ENCODE data around the gene LTB4R2. TPM values are rescaled to one million over a fixed set of nuclear protein-coding genes. Genes with fewer than 3 reads are reported as not detected.
"Not testable (repeated sequence)": the region's sequence is repeated elsewhere in the genome, so short reads cannot be mapped to it uniquely, and the experiment has no call there.

LTB4R2 gene
- total RNA-seq, 6 experiments from 2014 or later = 1.8 to 5.8 (median 3.5) TPM

- no peak for DNase-seq
- H3K4me1 ChIP-seq = no peaks in the 10 kb centered on the region
- TF ChIP-seq CTCF (IDR thresholded peaks at IDR 0.05) (no peak), POLR2A (IDR thresholded peaks at IDR 0.05) (no peak)
- no peaks in the 10 kb centered on the region for H3K36me3 ChIP-seq
- intact Hi-C loops (cut with DNase I) = no loop called here
- no peak overlapping the region for H3K4me3 ChIP-seq
- H3K27me3 ChIP-seq = no peaks in the 10 kb centered on the region
- no peak for ATAC-seq
- 63% methylated on average over 4 of the region's 6 CpGs for WGBS (ENCODE audit: insufficient coverage, low coverage, low lambda C conversion rate, missing lambda C conversion rate)
- no peak overlapping the region for H3K27ac ChIP-seq
- no peaks in the 10 kb centered on the region for H3K9me3 ChIP-seq
Observed at GRCh38 chr14:24324024-24324423, 14.1 kb downstream of the LTB4R2 start.

DNA sequence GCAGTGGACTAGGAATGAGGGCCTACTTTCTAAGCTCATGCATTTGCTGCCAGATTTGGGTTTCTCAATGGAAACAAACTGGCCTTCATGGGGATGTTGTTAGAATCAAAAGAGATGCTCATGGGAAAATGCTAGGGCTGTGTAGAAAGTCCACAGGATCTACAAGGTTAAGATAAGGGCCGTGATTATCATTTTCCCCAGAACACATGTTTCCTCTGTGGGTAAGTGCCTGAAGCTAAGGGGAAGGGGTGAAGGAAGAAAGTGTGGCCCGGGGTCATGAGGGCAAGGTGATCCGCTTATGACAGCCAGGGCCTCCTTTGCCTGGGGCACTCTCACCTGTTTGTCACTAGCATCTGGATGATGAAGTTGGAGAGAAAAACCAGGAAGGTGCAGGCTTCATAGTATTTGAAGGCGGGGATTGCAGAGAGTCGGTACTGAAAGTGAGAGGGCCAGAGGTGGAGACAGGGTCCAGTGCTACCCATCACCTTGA, 15.1 kb downstream of the LTB4R2 start:
- Histone ChIP-seq H3K27ac (no peak overlapping the region), H3K4me1 (no peaks in the 10 kb centered on the region), H3K36me3 (no peaks in the 10 kb centered on the region), H3K9me3 (no peaks in the 10 kb centered on the region), H3K4me3 (no peak overlapping the region), H3K27me3 (no peaks in the 10 kb centered on the region)
- ATAC-seq (no peak), DNase-seq (no peak)
- no peak for TF ChIP-seq POLR2A (IDR thresholded peaks at IDR 0.05)
- TF ChIP-seq CTCF (IDR thresholded peaks at IDR 0.05) = no peak
- intact Hi-C loops (cut with DNase I) = no loop called here
- 58% methylated on average over 2 of the region's 5 CpGs for WGBS (ENCODE audit: insufficient coverage, low coverage, low lambda C conversion rate, missing lambda C conversion rate)

- Histone ChIP-seq H3K27me3 (no peaks in the 10 kb centered on the region), H3K4me3 (no peak overlapping the region), H3K4me1 (no peaks in the 10 kb centered on the region), H3K27ac (no peak overlapping the region), H3K9me3 (no peaks in the 10 kb centered on the region), H3K36me3 (no peaks in the 10 kb centered on the region)
- ATAC-seq (no peak), DNase-seq (no peak)
- TF ChIP-seq POLR2A (IDR thresholded peaks at IDR 0.05) = no peak
- no peak for TF ChIP-seq CTCF (IDR thresholded peaks at IDR 0.05)
- 68% methylated on average over 6 of the region's 9 CpGs for WGBS (ENCODE audit: insufficient coverage, low coverage, low lambda C conversion rate, missing lambda C conversion rate)
- intact Hi-C loops (cut with DNase I) = no loop called here
Observed at GRCh38 chr14:24325963-24326362, 16.0 kb downstream of the LTB4R2 start.

DNA sequence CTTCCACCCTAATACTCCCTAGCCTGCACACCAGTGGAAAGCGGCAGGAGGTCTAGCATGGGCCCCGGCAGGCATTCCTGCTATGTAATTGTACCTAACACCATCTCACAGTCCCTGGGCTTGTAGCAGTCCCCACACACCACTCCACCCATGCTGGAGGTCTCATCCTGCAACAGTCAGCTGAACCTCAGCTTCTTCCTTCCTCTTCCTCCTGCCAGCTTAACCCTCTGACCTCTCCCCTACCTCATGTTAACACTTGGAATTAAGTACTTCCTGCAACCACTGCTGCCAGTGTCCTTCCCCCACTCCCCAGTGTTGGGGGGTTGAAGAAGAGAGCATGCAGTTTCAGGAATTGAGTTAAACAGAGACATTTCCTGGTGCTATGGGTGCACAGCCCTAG, 17.4 kb downstream of the LTB4R2 start:
- ATAC-seq (peak; percentile 5 to 38 (median 24)), DNase-seq (no peak)
- WGBS (ENCODE audit: insufficient coverage, low coverage, low lambda C conversion rate, missing lambda C conversion rate) = no CpG with 5 or more reads among the region's 2 CpGs
- H3K27ac ChIP-seq = peak overlapping the region in 1 of 3 donors; percentile 5
- TF ChIP-seq POLR2A (IDR thresholded peaks at IDR 0.05) = no peak
- no peak for TF ChIP-seq CTCF (IDR thresholded peaks at IDR 0.05)
- H3K27me3 ChIP-seq = no peaks in the 10 kb centered on the region
- no peaks in the 10 kb centered on the region for H3K36me3 ChIP-seq
- intact Hi-C loops (cut with DNase I) = no loop called here
- peaks cover 0 to 1% (median under 1%) of the 10 kb centered on the region in 4 donors for H3K4me1 ChIP-seq
- H3K9me3 ChIP-seq = no peaks in the 10 kb centered on the region
- H3K4me3 ChIP-seq = no peak overlapping the region

DNA sequence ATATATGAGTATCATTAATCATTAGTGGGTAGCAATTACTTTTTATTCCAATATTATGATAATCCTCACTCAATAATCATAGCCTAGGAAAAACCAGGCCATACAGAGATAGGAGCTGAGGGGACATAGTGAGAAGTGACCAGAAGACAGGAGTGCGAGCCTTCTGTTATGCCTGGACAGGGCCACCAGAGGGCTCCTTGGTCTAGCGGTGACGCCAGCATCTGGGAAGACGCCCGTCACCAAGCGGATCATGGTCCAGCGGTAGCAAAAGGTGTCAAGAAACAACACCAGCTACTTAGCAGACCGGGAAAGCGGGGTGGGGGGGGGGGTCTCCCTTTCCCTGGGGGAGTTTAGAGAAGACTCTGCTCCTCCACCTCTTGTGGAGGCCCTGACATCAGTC, 18.0 kb downstream of the LTB4R2 start:
- H3K27me3 ChIP-seq; H3K9me3 ChIP-seq; H3K27ac ChIP-seq; intact Hi-C loops (cut with DNase I); H3K4me1 ChIP-seq; H3K4me3 ChIP-seq; ATAC-seq; H3K36me3 ChIP-seq: not testable (repeated sequence)
- peak in 1 of 3 donors; percentile 63 for DNase-seq
- peak; percentile 58 to 68 (median 59) for TF ChIP-seq CTCF (IDR thresholded peaks at IDR 0.05)
- WGBS (ENCODE audit: insufficient coverage, low coverage, low lambda C conversion rate, missing lambda C conversion rate) = 0% methylated on average over 8 of the region's 9 CpGs

All from right lobe of liver (tissue), 6 donors.